CD4-positive, alpha-beta memory T cell (primary cell): ENCODE results near the gene LYSMD1. TPM values are rescaled to one million over a fixed set of nuclear protein-coding genes. Genes with fewer than 3 reads are reported as not detected.

Experiments
- CTCF ChIA-PET: fragments of 350-600 bp; sonication (Branson Sonifier 250); formaldehyde crosslinking; loops from one replicate; lab custom pipeline; 2021; ENCODE audit warnings: inconsistent platforms; ENCODE audit not compliant: partially characterized antibody; lab: Charles Lee
- POLR2A ChIA-PET: fragments of 350-600 bp; sonication (Branson Sonifier 250); formaldehyde crosslinking; loops from one replicate; lab custom pipeline; 2021; ENCODE audit not compliant: partially characterized antibody; lab: Charles Lee
- DNase-seq, 5 donors: peaks; one replicate each; pipeline versions ENCODE4 v3.0.0 to v3.0.0-alpha.2; 2020 to 2022; ENCODE audit warnings: mixed read lengths in 1 of 5
- H3K27ac ChIP-seq: one replicate; pipeline ENCODE4 v1.7.0; 2013; ENCODE audit warnings: low read depth, low read length
- H3K27me3 ChIP-seq: 2 replicates; pipeline ENCODE4 v1.7.0; 2013; ENCODE audit warnings: mild to moderate bottlenecking, low read length, moderate library complexity; ENCODE audit not compliant: insufficient read depth
- H3K36me3 ChIP-seq: 2 replicates; pipeline ENCODE4 v1.7.0; 2013; ENCODE audit warnings: mild to moderate bottlenecking, low read length, moderate library complexity; ENCODE audit not compliant: insufficient read depth
- H3K4me1 ChIP-seq: 2 replicates; pipeline ENCODE4 v1.7.0; 2013; ENCODE audit warnings: mild to moderate bottlenecking, low read length, moderate library complexity; ENCODE audit not compliant: insufficient read depth
- H3K4me3 ChIP-seq, 2 donors: one replicate each; pipeline ENCODE4 v1.7.0; 2013; ENCODE audit warnings: low read length in 2 of 2, mild to moderate bottlenecking in 1 of 2
- H3K9me3 ChIP-seq, 2 donors: one replicate each; pipeline ENCODE4 v1.7.0; 2013; ENCODE audit warnings: low read length in 2 of 2, control low read depth in 1 of 2; ENCODE audit not compliant: control insufficient read depth in 1 of 2
- H3K27ac Mint-ChIP-seq, 7 donors: one replicate each; pipeline ENCODE4 v1.8.0; 2020 to 2021; ENCODE audit warnings: mixed read lengths in 7 of 7, mild to moderate bottlenecking in 6 of 7, inconsistent platforms in 3 of 7, moderate library complexity in 3 of 7
- H3K27me3 Mint-ChIP-seq, 2 donors: one replicate each; pipeline ENCODE4 v1.8.0; 2020 to 2021; ENCODE audit warnings: mixed read lengths in 2 of 2
- H3K36me3 Mint-ChIP-seq, 2 donors: one replicate each; pipeline ENCODE4 v1.8.0; 2020 to 2021; ENCODE audit warnings: mixed read lengths in 2 of 2, inconsistent platforms in 1 of 2, mild to moderate bottlenecking in 1 of 2
- H3K4me1 Mint-ChIP-seq, 4 donors: one replicate each; pipeline ENCODE4 v1.8.0; 2020 to 2021; ENCODE audit warnings: mixed read lengths in 4 of 4, mild to moderate bottlenecking in 1 of 4
- H3K4me3 Mint-ChIP-seq, 8 donors: one replicate each; pipeline ENCODE4 v1.8.0; 2020 to 2021; ENCODE audit warnings: mixed read lengths in 8 of 8, mild to moderate bottlenecking in 7 of 8, moderate library complexity in 6 of 8, inconsistent platforms in 3 of 8
- H3K9me3 Mint-ChIP-seq, 8 donors: one replicate each; pipeline ENCODE4 v1.8.0; 2020 to 2021; ENCODE audit warnings: mixed read lengths in 8 of 8, mild to moderate bottlenecking in 5 of 8, inconsistent platforms in 3 of 8, moderate library complexity in 1 of 8
- intact Hi-C: fragments of 100-400 bp; cut with micrococcal nuclease; formaldehyde crosslinking; loops from one replicate; pipeline ENCODE4 v1.15.1; 2023
- polyA plus RNA-seq, 2 donors: library from polyadenylated mRNA; unstranded; fragments of 300-500 nt; fragmentation: Illumina TruSeq; gene quantifications; one replicate each; pipeline ENCODE4 v1.2.3, GENCODE V29; 2021
- total RNA-seq, 2 experiments: library from RNA; stranded (reverse); gene quantifications; one replicate each; pipeline ENCODE4 v1.2.3, GENCODE V29; 2021

LYSMD1 gene
- total and polyA plus RNA-seq, 4 experiments from 2014 or later = 0.59 to 1.3 (median 1.0) TPM; not detected in 1

DNA sequence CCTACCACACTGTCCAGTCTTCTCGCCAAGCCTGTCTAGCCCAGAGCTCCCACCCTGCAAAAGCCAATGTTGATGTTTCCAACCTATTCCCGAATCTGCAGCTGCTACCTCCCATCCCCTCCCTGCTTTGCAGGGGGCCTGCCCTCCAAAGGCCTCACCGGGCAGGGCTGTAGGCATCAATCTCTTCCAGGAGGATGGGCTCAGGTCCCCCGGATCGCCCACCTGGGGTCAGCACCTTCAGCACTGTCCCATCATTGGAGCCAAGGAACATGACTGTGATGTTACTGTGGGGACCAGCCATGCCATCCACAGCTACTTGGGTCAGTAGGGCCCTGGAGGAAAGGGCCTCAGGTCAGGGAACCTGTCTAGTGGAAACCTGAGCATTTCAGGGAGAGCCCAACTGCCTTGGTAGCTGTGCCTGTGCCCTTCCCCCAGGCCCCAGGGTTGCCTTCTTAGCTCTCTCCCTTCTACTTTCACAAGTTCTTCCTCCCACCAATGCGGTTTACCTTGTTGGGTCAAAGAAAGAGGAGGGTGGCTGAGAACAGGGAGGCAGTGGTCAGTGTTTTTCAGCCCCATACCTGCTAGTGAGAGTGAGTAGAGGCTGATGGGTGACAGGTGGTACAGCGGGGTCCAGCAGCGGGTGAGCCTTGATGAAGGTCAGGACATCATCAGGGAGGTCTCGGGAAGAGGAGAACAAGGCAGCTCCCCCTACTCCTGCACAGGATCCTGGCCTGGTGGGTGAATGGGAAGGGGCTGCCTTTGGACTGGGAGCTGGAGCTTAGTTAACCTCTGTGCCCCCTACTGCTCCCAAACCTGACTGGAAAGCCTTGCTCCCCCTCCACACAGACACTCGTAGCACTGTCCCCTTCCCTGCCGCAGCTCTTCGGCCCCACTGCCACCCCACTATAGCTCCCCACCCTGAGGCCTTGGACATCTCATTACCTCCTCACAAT is 30.0 kb downstream of the LYSMD1 start:
- POLR2A ChIA-PET = no interaction called here
- H3K27me3 ChIP-seq = peaks cover 5% of the 10 kb centered on the region
- H3K9me3 ChIP-seq = no peaks in the 10 kb centered on the region
- Mint-ChIP-seq H3K36me3 (peaks cover 0 to 10% of the 10 kb centered on the region in 2 donors), H3K27me3 (peaks cover 3 to 9% of the 10 kb centered on the region in 2 donors), H3K27ac (no peak overlapping the region), H3K9me3 (no peaks in the 10 kb centered on the region), H3K4me1 (peaks cover 2 to 11% (median 7%) of the 10 kb centered on the region in 4 donors), H3K4me3 (no peak overlapping the region)
- H3K4me1 ChIP-seq = peaks cover 12% of the 10 kb centered on the region
- intact Hi-C loops = no loop called here
- CTCF ChIA-PET = interaction anchor here (0.6 kb wide), 1 partner anchor 14 kb away, joined by 3 read pairs; no protein-coding TSS in a partner anchor
- no peak overlapping the region for H3K4me3 ChIP-seq
- no peak for DNase-seq
- no peaks in the 10 kb centered on the region for H3K36me3 ChIP-seq
- no peak overlapping the region for H3K27ac ChIP-seq

DNA sequence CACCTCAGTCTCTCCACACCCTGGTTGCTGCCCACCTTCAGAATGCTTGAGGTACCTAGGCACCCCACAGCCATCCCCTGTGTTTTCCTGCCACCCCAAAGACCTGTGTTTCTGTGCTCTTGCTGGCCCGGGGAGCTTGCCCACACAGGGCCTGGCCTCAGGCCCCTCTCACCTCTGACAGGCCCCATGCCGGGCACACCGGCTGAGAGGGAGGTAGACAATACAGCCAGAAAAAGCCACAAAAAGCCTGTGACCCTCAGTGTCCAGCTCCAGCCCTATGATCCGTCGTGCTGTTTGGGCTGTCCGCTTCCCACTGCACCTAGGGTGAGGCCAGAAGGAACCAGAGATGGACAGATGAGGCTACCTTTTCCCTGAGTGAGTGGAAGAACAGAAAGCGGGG is 30.7 kb downstream of the LYSMD1 start:
- no peak overlapping the region for H3K4me3 Mint-ChIP-seq
- ChIA-PET CTCF (interaction anchor here (0.6 to 1.2 kb wide), 2 partner anchors 9 to 14 kb away, joined by 3 to 4 read pairs; no protein-coding TSS in a partner anchor), POLR2A (interaction anchor here (1.5 kb wide), 1 partner anchor 22 kb away, joined by 5 read pairs; no protein-coding TSS in a partner anchor)
- no peak for DNase-seq
- H3K27ac ChIP-seq = no peak overlapping the region
- no peaks in the 10 kb centered on the region for H3K9me3 ChIP-seq
- H3K27ac Mint-ChIP-seq = no peak overlapping the region
- peaks cover 3 to 11% of the 10 kb centered on the region in 2 donors for H3K27me3 Mint-ChIP-seq
- no peaks in the 10 kb centered on the region for H3K36me3 ChIP-seq
- H3K4me1 ChIP-seq = peaks cover 14% of the 10 kb centered on the region
- H3K27me3 ChIP-seq = peaks cover 6% of the 10 kb centered on the region
- H3K9me3 Mint-ChIP-seq = no peaks in the 10 kb centered on the region
- peaks cover 0 to 10% of the 10 kb centered on the region in 2 donors for H3K36me3 Mint-ChIP-seq
- intact Hi-C loops = no loop called here
- H3K4me1 Mint-ChIP-seq = peaks cover 2 to 11% (median 7%) of the 10 kb centered on the region in 4 donors
- no peak overlapping the region for H3K4me3 ChIP-seq

DNA sequence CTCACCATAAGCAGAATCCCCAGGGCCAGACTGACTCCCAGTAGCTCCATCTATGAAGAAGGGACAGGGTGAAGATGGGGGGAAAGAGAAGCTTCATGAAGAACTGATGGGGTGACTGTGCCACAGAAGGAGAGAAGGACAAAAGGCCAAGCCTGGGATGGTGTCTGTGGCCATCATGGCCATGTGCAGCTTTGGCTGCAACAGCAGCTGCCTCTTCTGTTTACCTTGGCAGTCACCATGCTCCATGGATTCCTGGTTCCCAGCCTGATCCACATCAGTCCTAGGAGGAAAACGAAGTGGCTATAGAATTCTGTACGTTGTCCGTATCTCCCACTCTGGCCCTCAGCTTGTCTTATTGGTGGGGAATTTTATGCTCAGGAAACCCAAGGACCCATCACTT is 31.3 kb downstream of the LYSMD1 start:
- H3K27ac Mint-ChIP-seq = no peak overlapping the region
- peaks cover 6% of the 10 kb centered on the region for H3K27me3 ChIP-seq
- H3K36me3 Mint-ChIP-seq = peaks cover 0 to 10% of the 10 kb centered on the region in 2 donors
- H3K4me1 ChIP-seq = peaks cover 14% of the 10 kb centered on the region
- H3K4me3 ChIP-seq = no peak overlapping the region
- peaks cover 2 to 11% (median 7%) of the 10 kb centered on the region in 4 donors for H3K4me1 Mint-ChIP-seq
- CTCF ChIA-PET = interaction anchor here (1.2 kb wide), 1 partner anchor 9 kb away, joined by 4 read pairs; no protein-coding TSS in a partner anchor
- H3K36me3 ChIP-seq = no peaks in the 10 kb centered on the region
- DNase-seq = no peak
- no peak overlapping the region for H3K27ac ChIP-seq
- POLR2A ChIA-PET = interaction anchor here (1.5 kb wide), 1 partner anchor 23 kb away, joined by 5 read pairs; no protein-coding TSS in a partner anchor
- no peak overlapping the region for H3K4me3 Mint-ChIP-seq
- intact Hi-C loops = no loop called here
- H3K27me3 Mint-ChIP-seq = peaks cover 3 to 11% of the 10 kb centered on the region in 2 donors
- no peaks in the 10 kb centered on the region for H3K9me3 Mint-ChIP-seq
- H3K9me3 ChIP-seq = no peaks in the 10 kb centered on the region

DNA sequence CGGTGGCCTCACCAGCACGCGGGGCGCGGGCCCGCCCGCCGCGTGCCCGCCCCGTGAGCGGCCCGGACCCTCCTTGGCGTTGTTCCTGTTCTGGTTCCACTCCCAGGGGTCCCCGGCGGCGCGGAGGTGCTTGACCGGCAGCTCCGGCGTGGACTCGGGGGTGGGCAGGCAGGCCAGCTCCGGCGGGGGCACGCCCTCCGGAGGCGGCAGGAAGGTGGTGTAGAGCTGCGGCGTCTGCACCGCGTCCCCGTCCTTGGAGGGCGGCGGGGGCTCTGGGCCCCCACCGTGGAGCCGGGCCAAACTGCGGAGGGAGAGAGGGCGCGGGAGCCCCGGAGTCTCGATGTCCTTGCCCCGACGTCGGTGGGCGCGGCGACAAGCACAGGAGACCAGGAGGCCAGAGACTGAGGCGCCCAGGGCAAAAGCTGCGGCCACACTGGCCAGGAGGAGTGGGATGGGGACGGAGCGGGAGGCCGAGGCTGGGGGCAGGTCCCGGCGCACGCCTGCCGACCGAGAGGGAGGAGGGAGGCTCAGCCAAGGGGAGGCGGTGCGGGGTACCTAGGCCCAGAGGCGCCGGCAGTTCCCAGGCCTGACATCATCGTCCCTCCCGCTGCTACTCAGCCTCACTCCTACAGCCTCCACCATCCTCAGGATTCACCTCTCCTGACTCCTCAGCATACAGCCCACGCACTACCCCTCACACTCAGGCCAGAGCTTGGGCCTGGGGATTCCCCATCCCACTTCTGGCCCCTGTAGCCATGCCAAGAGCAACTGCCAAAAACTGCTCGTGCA is 32.5 kb downstream of the LYSMD1 start:
- Histone ChIP-seq H3K27ac (no peak overlapping the region), H3K4me3 (no peak overlapping the region), H3K4me1 (peaks cover 14% of the 10 kb centered on the region), H3K36me3 (no peaks in the 10 kb centered on the region), H3K27me3 (peaks cover 6% of the 10 kb centered on the region), H3K9me3 (no peaks in the 10 kb centered on the region)
- H3K4me3 Mint-ChIP-seq = peak overlapping the region in 1 of 8 donors; percentile 65
- ChIA-PET POLR2A (no interaction called here), CTCF (no interaction called here)
- intact Hi-C loops = no loop called here
- no peak overlapping the region for H3K27ac Mint-ChIP-seq
- no peak for DNase-seq
- peaks cover 2 to 10% of the 10 kb centered on the region in 2 donors for H3K36me3 Mint-ChIP-seq
- H3K27me3 Mint-ChIP-seq = peaks cover 3 to 11% of the 10 kb centered on the region in 2 donors
- H3K4me1 Mint-ChIP-seq = peaks cover 2 to 11% (median 7%) of the 10 kb centered on the region in 4 donors
- no peaks in the 10 kb centered on the region for H3K9me3 Mint-ChIP-seq

DNA sequence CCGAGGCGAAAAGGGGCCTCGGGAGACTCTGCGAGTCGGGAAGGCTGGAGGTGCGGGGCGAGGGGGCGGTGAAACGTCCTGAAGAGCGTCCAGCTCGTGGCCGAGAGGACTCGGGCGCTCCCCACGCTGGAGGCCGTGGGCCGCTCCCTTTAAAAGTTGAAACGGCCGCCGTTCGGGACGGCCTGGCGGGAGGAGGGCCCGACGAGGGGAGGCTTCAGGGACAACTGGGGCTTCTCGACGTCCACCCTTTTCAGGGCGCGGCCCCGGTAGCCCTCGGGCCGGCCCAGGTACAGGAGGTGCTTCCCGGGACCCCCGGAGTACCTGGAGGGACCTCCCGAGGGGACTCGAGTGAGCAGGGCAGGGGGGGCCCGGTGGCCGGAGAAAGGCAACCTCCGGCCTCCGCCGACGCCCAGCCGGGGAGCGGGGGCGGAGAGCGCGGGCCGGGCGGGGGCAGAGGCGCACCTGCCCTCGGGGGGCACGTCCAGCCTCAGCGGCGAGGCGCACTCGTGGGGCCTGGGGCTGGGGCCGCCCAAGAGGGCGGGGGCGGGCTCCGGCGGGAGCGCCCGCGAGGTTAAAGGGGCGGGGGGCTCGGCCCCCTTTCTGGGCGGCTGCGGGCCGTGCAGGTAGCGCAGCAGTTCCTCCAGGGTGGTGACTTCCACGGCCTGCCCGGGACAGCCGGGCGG is 33.2 kb downstream of the LYSMD1 start:
- intact Hi-C loops = no loop called here
- Mint-ChIP-seq H3K4me1 (peaks cover 2 to 11% (median 7%) of the 10 kb centered on the region in 4 donors), H3K4me3 (peak overlapping the region in 1 of 8 donors; percentile 30), H3K36me3 (peaks cover 2 to 10% of the 10 kb centered on the region in 2 donors), H3K27me3 (peaks cover 3 to 11% of the 10 kb centered on the region in 2 donors), H3K27ac (no peak overlapping the region), H3K9me3 (no peaks in the 10 kb centered on the region)
- Histone ChIP-seq H3K27ac (no peak overlapping the region), H3K4me3 (no peak overlapping the region), H3K36me3 (no peaks in the 10 kb centered on the region), H3K9me3 (no peaks in the 10 kb centered on the region), H3K4me1 (peaks cover 14% of the 10 kb centered on the region), H3K27me3 (peaks cover 6% of the 10 kb centered on the region)
- no peak for DNase-seq
- POLR2A ChIA-PET = no interaction called here
- CTCF ChIA-PET = interaction anchor here (1.7 kb wide), 1 partner anchor 33 kb away, joined by 14 read pairs; no protein-coding TSS in a partner anchor

DNA sequence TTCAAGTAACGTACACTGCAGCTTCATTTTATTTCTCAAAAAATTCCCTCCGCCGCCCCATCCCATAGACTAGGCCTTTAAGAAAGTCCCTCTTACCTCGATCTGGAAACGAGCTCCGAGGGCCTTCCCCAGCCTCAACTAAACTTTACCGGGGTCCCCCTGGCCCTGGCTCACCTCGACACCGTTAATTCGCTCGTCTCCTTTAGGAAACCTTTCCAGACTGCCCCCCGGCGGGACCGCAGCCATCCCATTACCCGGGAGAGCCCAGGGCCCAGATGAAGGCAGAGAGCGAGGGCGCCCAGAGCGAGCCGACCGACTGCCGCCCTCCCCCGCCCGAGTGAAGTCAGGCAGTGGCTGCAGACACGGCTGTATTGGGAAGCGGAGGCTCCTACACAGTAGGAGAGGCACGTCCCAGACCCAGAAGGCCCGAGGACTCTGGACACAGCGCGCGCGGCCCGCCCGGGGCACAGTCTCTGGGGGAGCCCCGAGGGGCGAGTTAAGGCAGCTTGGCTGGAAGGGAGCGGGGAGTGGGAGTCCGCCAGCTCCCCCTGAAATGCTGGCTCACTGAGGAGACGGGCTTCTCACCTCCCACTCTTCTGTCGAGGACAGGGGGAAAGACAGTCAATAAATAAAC is 33.9 kb downstream of the LYSMD1 start:
- POLR2A ChIA-PET = interaction anchor here (0.6 to 1.4 kb wide), 11 partner anchors 15 to 121 kb away, joined by 3 to 8 read pairs (median 3); partner anchors contain the start of genes CDC42SE1, MLLT11, SEMA6C and TNFAIP8L2
- H3K9me3 ChIP-seq = no peaks in the 10 kb centered on the region
- no peak overlapping the region for H3K27ac ChIP-seq
- Mint-ChIP-seq H3K27me3 (peaks cover 3 to 11% of the 10 kb centered on the region in 2 donors), H3K36me3 (peaks cover 2 to 9% of the 10 kb centered on the region in 2 donors), H3K4me3 (peak overlapping the region in 7 of 8 donors; percentile 50 to 85 (median 74)), H3K27ac (peak overlapping the region in 3 of 7 donors; percentile 41 to 68 (median 58)), H3K9me3 (no peaks in the 10 kb centered on the region), H3K4me1 (peaks cover 2 to 11% (median 7%) of the 10 kb centered on the region in 4 donors)
- H3K4me1 ChIP-seq = peaks cover 14% of the 10 kb centered on the region
- no peaks in the 10 kb centered on the region for H3K36me3 ChIP-seq
- DNase-seq = no peak
- H3K27me3 ChIP-seq = peaks cover 6% of the 10 kb centered on the region
- no peak overlapping the region for H3K4me3 ChIP-seq
- intact Hi-C loops = loop anchor here (2.0 kb wide), 1 partner anchor 15 kb away; the partner anchor contains the start of gene SEMA6C
- CTCF ChIA-PET = interaction anchor here (0.7 to 1.9 kb wide), 7 partner anchors 13 to 107 kb away, joined by 3 to 14 read pairs (median 4); partner anchors contain the start of gene TNFAIP8L2
